IPS-15b (cell line): ENCODE measurements around the gene CD248.

Experiments
- H3K27me3 ChIP-seq: one replicate; pipeline ENCODE4 v1.6.1; 2013; ENCODE audit warnings: low read length; ENCODE audit not compliant: control insufficient read depth, insufficient read depth
- H3K36me3 ChIP-seq: one replicate; pipeline ENCODE4 v1.6.1; 2013; ENCODE audit warnings: low read length; ENCODE audit not compliant: control insufficient read depth, insufficient read depth
- H3K4me1 ChIP-seq: one replicate; pipeline ENCODE4 v1.6.1; 2013; ENCODE audit warnings: mild to moderate bottlenecking, low read length; ENCODE audit not compliant: control insufficient read depth, insufficient read depth
- H3K4me3 ChIP-seq: one replicate; pipeline ENCODE4 v1.5.1; 2013; ENCODE audit warnings: low read depth, low read length
- H3K9ac ChIP-seq: one replicate; pipeline ENCODE4 v1.6.1; 2013; ENCODE audit warnings: low read depth, mild to moderate bottlenecking, low read length
- H3K9me3 ChIP-seq: one replicate; pipeline ENCODE4 v1.6.1; 2013; ENCODE audit warnings: mild to moderate bottlenecking, low read length; ENCODE audit not compliant: control insufficient read depth, insufficient read depth

CD248 gene

GRCh38 chr11:66287889-66288670 lies 28.8 kb downstream of the CD248 start:
- Histone ChIP-seq H3K9me3 (no peaks in the 10 kb centered on the region), H3K4me3 (peak overlapping the region; percentile 94)

GRCh38 chr11:66287211-66287888 lies 29.5 kb downstream of the CD248 start:
- H3K36me3 ChIP-seq: peaks cover 18% of the 10 kb centered on the region
- peaks cover 3% of the 10 kb centered on the region for H3K4me1 ChIP-seq
- H3K9me3 ChIP-seq: no peaks in the 10 kb centered on the region
- H3K4me3 ChIP-seq: peak overlapping the region; percentile 94
- H3K27me3 ChIP-seq: peaks cover 14% of the 10 kb centered on the region
- H3K9ac ChIP-seq: no peak overlapping the region

More at GRCh38 chr11:66287889-66288670, 28.8 kb downstream of the CD248 start:
- Histone ChIP-seq H3K36me3 (peaks cover 18% of the 10 kb centered on the region), H3K9ac (peak overlapping the region; percentile 89), H3K4me1 (no peaks in the 10 kb centered on the region), H3K27me3 (peaks cover 22% of the 10 kb centered on the region)

GRCh38 chr11:66286699-66287098 lies 30.1 kb downstream of the CD248 start:
- Histone ChIP-seq H3K4me3 (no peak overlapping the region), H3K27me3 (peaks cover 14% of the 10 kb centered on the region), H3K4me1 (peaks cover 3% of the 10 kb centered on the region), H3K9ac (no peak overlapping the region), H3K9me3 (no peaks in the 10 kb centered on the region), H3K36me3 (peaks cover 18% of the 10 kb centered on the region)

DNA sequence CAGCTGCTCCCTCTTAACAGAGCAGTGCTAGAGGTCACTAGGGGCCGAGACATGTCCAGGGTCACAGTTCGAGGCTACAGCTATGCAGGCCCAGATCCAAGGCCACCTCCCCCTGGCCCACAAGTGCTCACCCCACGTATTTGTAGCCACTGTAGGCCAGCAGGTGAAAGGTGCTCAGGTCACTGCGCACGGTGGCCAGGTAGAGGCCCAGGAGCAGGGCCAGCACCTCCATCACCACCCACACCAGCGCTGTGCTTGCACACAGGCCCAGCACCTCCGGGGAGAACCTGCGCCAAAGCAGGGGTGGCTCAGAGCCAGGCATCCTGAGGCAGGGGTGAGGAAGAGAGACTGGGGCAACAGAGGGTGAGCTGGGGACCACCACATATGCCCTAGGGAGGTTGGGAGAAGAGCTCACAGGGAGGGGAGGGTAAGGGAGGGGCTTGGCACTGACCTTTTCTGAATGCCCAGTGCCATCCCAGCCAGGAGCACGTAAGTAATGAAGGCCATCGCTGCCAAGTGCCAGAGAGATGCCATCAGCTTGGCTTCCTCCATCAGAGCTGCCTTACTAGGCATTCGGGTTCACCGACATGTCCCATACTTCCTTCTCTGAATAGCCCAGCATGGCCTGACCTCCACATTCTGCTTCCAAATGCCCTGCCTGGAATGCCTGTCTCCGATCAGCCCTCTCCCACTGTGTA lies 31.4 kb downstream of the CD248 start:
- H3K9ac ChIP-seq: no peak overlapping the region
- H3K4me3 ChIP-seq: no peak overlapping the region
- peaks cover 18% of the 10 kb centered on the region for H3K36me3 ChIP-seq
- H3K9me3 ChIP-seq: no peaks in the 10 kb centered on the region
- peaks cover 3% of the 10 kb centered on the region for H3K4me1 ChIP-seq
- peaks cover 5% of the 10 kb centered on the region for H3K27me3 ChIP-seq

DNA sequence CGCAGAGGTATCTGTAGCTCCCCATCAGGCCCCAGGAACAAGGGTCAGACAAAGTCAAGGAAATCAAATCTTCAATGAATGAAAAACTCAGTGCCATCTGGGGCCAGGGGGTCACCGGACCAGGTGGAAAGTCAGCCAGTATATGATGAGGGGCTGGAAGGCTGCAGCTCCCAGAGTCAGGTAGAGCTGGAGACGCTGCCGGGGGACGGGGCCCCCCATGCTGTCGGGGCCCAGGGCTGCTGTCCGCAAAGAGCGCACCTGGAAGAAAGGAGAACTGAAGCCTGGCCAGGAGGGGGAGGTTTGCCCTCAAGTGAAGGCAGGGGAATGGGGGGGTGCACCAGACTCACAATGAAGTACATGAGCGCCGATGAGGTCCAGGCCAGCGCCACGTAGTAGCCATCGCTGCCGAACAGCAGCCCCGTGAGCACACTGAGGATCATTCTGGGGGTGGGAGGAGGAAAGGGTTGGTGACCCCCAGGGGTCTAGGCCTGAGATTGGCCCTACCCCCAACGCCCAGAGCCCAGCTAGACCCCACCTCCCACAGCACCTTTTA lies 32.2 kb downstream of the CD248 start:
- H3K36me3 ChIP-seq: peaks cover 18% of the 10 kb centered on the region
- no peak overlapping the region for H3K4me3 ChIP-seq
- no peaks in the 10 kb centered on the region for H3K9me3 ChIP-seq
- no peak overlapping the region for H3K9ac ChIP-seq
- peaks cover 3% of the 10 kb centered on the region for H3K4me1 ChIP-seq
- peaks cover 2% of the 10 kb centered on the region for H3K27me3 ChIP-seq

DNA sequence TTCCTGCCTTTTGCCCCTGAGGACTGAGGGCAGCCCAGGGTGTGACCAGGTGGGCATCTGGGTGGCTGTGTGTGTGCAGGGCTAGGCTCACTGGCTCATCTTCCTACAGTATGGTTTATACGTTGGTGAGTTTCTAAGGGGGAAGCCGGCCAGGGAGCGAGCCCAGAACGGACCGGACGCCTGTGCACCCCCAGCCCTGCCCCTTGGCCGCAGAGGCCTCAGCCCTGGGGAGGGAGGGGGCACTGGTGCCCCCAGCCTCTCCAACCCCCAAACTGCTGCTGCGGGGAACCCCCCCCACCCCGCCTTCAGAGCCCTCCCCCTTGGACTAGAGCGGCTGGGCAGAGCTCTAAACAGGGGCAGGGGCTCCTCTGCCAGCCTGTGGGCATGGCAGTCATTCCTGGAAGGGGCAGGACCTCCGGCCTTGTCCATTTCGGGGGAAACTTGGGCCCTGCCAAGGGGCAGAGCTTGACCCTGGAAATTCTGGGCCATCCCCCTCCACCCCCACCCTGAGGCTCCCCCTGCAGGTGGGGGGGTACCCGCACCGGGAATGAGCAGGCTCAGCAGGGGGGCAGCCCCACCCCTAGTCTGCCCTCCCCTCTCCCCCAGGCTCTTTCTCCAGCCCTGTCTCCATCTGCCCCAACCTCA lies 33.3 kb downstream of the CD248 start:
- peaks cover 18% of the 10 kb centered on the region for H3K36me3 ChIP-seq
- H3K9ac ChIP-seq: no peak overlapping the region
- no peak overlapping the region for H3K4me3 ChIP-seq
- H3K27me3 ChIP-seq: peaks cover 2% of the 10 kb centered on the region
- H3K4me1 ChIP-seq: peaks cover 3% of the 10 kb centered on the region
- no peaks in the 10 kb centered on the region for H3K9me3 ChIP-seq

GRCh38 chr11:66282468-66283455 lies 34.1 kb downstream of the CD248 start:
- H3K36me3 ChIP-seq: peaks cover 19% of the 10 kb centered on the region
- peaks cover 2% of the 10 kb centered on the region for H3K27me3 ChIP-seq
- H3K9ac ChIP-seq: no peak overlapping the region
- H3K4me3 ChIP-seq: no peak overlapping the region
- peaks cover 3% of the 10 kb centered on the region for H3K4me1 ChIP-seq
- no peaks in the 10 kb centered on the region for H3K9me3 ChIP-seq

GRCh38 chr11:66281776-66282467 lies 34.9 kb downstream of the CD248 start:
- Histone ChIP-seq H3K4me1 (peaks cover 3% of the 10 kb centered on the region), H3K27me3 (peaks cover 2% of the 10 kb centered on the region), H3K9me3 (no peaks in the 10 kb centered on the region), H3K9ac (no peak overlapping the region), H3K36me3 (peaks cover 20% of the 10 kb centered on the region), H3K4me3 (peak overlapping the region; percentile 1)

- no peak overlapping the region for H3K9ac ChIP-seq
- H3K4me3 ChIP-seq: no peak overlapping the region
- H3K27me3 ChIP-seq: peaks cover 2% of the 10 kb centered on the region
- H3K9me3 ChIP-seq: no peaks in the 10 kb centered on the region
- H3K4me1 ChIP-seq: peaks cover 3% of the 10 kb centered on the region
- peaks cover 23% of the 10 kb centered on the region for H3K36me3 ChIP-seq
Observed at GRCh38 chr11:66281001-66281400, 35.8 kb downstream of the CD248 start.

GRCh38 chr11:66280428-66280827 lies 36.4 kb downstream of the CD248 start:
- H3K4me1 ChIP-seq: peaks cover 3% of the 10 kb centered on the region
- no peak overlapping the region for H3K9ac ChIP-seq
- H3K27me3 ChIP-seq: peaks cover 2% of the 10 kb centered on the region
- H3K36me3 ChIP-seq: peaks cover 20% of the 10 kb centered on the region
- H3K9me3 ChIP-seq: no peaks in the 10 kb centered on the region
- no peak overlapping the region for H3K4me3 ChIP-seq
